ENCODE measurements around the gene IGSF3. TPM values are rescaled to one million over a fixed set of nuclear protein-coding genes. Genes with fewer than 3 reads are reported as not detected.
"Not testable (repeated sequence)": the region's sequence is repeated elsewhere in the genome, so short reads cannot be mapped to it uniquely, and the experiment has no call there.

Gene IGSF3
- total RNA-seq, 2 donors from 2014 or later: 1.5 to 8.0 TPM

DNA sequence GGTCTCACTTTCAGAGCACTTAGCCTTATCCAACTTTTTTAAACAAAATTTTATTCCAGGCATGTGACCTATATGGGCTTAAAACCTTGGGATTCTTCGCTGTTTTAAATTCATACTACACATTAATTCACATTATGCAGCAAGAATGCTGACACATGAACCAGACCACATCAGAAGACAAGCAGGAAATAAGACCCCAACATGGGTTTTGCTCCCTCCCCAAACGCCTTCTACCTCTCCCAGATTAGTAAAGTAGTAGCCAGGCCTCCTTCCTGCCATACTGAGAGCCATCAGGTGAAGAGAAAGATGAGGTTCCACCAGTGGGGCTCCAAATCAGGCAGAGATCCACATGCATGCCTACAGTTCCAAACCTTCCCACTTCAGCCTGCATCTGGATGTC is 3.7 kb downstream of the IGSF3 start:
- DNase-seq (ENCODE audit: low spot score) (no peak), ATAC-seq (ENCODE audit: insufficient number of reproducible peaks, low FRiP score, low read depth) (no peak)

DNA sequence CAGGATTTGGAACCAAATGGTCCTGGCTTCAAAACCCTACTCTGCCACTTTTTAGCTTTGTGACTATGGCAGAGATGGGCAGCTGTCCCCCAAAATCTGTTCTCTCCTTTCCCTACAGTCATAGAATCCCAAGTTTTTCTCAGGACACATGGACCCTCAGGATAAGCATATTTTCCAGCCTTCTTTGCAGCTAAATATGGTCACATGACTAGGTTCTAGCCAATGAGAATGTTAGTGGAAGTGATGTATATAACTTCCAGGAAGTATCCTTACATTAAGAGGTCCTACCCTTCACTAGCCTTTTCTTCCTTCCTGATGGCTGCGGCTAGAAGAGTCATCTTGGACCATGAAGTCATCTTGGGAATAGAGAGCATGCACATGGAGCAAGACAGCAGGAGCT is 5.9 kb downstream of the IGSF3 start:
- no peak overlapping the region for H3K4me3 ChIP-seq
- no peak overlapping the region for H3K27ac ChIP-seq
- TF ChIP-seq, protein P1, sequence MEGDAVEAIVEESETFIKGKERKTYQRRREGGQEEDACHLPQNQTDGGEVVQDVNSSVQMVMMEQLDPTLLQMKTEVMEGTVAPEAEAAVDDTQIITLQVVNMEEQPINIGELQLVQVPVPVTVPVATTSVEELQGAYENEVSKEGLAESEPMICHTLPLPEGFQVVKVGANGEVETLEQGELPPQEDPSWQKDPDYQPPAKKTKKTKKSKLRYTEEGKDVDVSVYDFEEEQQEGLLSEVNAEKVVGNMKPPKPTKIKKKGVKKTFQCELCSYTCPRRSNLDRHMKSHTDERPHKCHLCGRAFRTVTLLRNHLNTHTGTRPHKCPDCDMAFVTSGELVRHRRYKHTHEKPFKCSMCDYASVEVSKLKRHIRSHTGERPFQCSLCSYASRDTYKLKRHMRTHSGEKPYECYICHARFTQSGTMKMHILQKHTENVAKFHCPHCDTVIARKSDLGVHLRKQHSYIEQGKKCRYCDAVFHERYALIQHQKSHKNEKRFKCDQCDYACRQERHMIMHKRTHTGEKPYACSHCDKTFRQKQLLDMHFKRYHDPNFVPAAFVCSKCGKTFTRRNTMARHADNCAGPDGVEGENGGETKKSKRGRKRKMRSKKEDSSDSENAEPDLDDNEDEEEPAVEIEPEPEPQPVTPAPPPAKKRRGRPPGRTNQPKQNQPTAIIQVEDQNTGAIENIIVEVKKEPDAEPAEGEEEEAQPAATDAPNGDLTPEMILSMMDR (IDR thresholded peaks at IDR 0.05): no peak
- H3K9me3 ChIP-seq: no peaks in the 10 kb centered on the region
- ATAC-seq (ENCODE audit: insufficient number of reproducible peaks, low FRiP score, low read depth): no peak
- H3K27me3 ChIP-seq (replicated peaks; ENCODE audit: insufficient read depth): no peaks in the 10 kb centered on the region
- H3K4me1 ChIP-seq (ENCODE audit: control insufficient read depth in 1 of 2, low read depth in 2 of 2): peaks cover 5 to 8% of the 10 kb centered on the region in 2 donors
- H3K36me3 ChIP-seq: no peaks in the 10 kb centered on the region
- DNase-seq (ENCODE audit: low spot score): no peak

More for the DNA sequence above, 3.7 kb downstream of the IGSF3 start:
- no peaks in the 10 kb centered on the region for H3K27me3 ChIP-seq (replicated peaks; ENCODE audit: insufficient read depth)
- peaks cover 11 to 13% of the 10 kb centered on the region in 2 donors for H3K4me1 ChIP-seq (ENCODE audit: control insufficient read depth in 1 of 2, low read depth in 2 of 2)
- no peak overlapping the region for H3K4me3 ChIP-seq
- H3K27ac ChIP-seq: no peak overlapping the region
- H3K9me3 ChIP-seq: no peaks in the 10 kb centered on the region
- TF ChIP-seq, protein P1 (IDR thresholded peaks at IDR 0.05): no peak
- H3K36me3 ChIP-seq: no peaks in the 10 kb centered on the region

DNA sequence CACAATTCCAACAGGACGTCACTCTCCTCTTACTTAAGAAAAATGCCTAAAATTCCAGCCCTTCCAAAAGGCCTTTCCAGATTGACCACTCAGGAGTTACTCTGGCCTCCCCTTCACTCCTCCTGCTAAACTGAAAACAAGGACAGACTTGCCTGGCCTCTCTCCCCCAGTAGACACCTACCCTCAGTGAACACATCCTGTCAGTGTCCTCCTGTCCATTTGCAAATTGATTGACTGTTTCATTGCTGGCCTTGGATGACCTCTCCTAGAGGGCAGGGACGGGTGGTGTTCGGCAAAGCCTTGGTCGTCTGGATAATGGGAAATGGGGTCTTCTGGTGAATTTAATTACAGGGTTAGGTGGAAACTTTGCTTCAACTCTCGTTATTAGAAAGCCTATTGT is 8.9 kb downstream of the IGSF3 start:
- H3K36me3 ChIP-seq; H3K27me3 ChIP-seq (replicated peaks; ENCODE audit: insufficient read depth); ATAC-seq (ENCODE audit: insufficient number of reproducible peaks, low FRiP score, low read depth); DNase-seq (ENCODE audit: low spot score); H3K4me3 ChIP-seq; H3K4me1 ChIP-seq (ENCODE audit: control insufficient read depth in 1 of 2, low read depth in 2 of 2); H3K27ac ChIP-seq; H3K9me3 ChIP-seq: not testable (repeated sequence)

DNA sequence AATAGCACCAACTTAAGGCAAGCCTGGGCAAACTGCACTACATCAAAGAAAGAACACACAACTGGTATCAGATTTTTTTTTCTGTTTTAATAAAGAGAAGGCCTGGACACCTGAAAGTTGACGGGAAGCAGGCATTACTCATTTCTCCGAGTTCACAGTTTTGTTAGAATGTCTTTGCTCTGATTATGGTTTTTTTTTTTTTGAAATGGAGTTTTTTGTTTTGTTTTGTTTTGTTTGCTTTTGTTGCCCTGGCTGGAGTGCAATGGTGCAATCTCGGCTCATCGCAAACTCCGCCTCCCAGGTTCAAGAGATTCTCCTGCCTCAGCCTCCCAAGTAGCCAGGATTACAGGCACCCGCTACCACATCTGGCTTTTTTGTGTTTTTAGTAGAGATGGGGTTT is 9.7 kb downstream of the IGSF3 start:
- H3K9me3 ChIP-seq; H3K36me3 ChIP-seq; ATAC-seq (ENCODE audit: insufficient number of reproducible peaks, low FRiP score, low read depth); H3K4me1 ChIP-seq (ENCODE audit: control insufficient read depth in 1 of 2, low read depth in 2 of 2); H3K27me3 ChIP-seq (replicated peaks; ENCODE audit: insufficient read depth); DNase-seq (ENCODE audit: low spot score); H3K27ac ChIP-seq; H3K4me3 ChIP-seq: not testable (repeated sequence)

DNA sequence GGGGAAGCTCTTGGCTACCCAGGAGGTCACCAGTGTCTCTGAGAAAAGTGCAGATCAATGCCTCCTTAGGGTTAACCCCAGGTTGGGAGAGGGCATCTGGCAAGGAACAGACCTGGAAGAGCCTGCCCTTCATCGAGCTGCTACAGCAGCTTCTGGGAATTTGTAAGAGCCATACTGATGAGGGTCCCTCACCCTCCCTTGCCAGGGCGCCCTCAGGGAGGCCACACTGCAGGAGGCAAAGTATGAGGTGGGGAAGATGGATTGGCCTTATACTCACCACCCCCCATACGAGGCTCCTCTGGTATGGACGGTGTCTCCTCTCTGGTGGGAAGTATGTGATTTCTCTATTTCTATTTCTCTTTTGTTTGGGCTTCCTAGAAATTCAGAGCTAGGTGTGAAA is 13.2 kb downstream of the IGSF3 start:
- Histone ChIP-seq H3K27me3 (replicated peaks; ENCODE audit: insufficient read depth) (no peaks in the 10 kb centered on the region), H3K4me3 (no peak overlapping the region), H3K36me3 (no peaks in the 10 kb centered on the region), H3K27ac (no peak overlapping the region), H3K9me3 (no peaks in the 10 kb centered on the region), H3K4me1 (ENCODE audit: control insufficient read depth in 1 of 2, low read depth in 2 of 2) (no peaks in the 10 kb centered on the region)
- TF ChIP-seq, protein P1 (IDR thresholded peaks at IDR 0.05): no peak
- no peak for ATAC-seq (ENCODE audit: insufficient number of reproducible peaks, low FRiP score, low read depth)
- DNase-seq (ENCODE audit: low spot score): no peak

DNA sequence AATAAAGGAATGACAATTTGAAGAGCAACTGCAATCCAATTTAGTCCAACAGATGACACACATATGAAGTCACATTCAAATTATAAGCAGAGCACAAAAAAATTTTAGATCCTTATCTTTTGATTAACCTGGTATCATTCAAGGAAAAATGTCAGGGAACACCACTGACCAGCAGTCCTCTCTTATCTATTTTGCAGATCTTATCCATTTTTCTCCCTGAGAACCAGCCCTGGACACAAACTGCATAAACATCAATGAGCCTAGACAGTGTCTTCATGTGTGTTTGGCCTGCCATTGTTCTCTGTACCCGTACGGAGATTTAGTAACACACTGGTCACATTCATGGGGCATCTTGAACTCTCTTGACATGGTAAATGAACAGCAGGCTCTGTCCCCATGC is 14.9 kb downstream of the IGSF3 start:
- not testable (repeated sequence) for H3K27me3 ChIP-seq (replicated peaks; ENCODE audit: insufficient read depth); H3K9me3 ChIP-seq; ATAC-seq (ENCODE audit: insufficient number of reproducible peaks, low FRiP score, low read depth); H3K4me1 ChIP-seq (ENCODE audit: control insufficient read depth in 1 of 2, low read depth in 2 of 2); H3K4me3 ChIP-seq; H3K36me3 ChIP-seq; DNase-seq (ENCODE audit: low spot score); H3K27ac ChIP-seq

DNA sequence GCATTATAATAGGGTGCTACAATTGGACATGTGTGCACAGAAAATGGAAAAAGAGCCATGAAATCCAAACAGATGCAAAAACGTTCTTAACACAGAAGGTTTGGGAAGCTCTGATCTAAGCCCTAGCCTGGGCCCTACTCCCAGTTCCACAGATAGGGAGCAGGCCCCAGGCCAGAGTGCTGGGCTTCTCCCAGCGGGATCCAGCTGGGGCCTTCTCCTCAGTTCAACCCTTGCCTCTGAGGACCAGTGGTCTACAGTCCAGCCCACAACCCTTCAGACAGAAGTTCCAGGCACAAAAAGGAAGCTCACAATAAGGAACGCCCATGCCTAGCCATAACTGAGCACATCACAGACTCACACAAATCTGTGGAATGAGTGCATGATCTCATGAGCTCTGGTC is 16.8 kb downstream of the IGSF3 start:
- H3K9me3 ChIP-seq; H3K36me3 ChIP-seq; H3K4me1 ChIP-seq (ENCODE audit: control insufficient read depth in 1 of 2, low read depth in 2 of 2); DNase-seq (ENCODE audit: low spot score); H3K4me3 ChIP-seq; ATAC-seq (ENCODE audit: insufficient number of reproducible peaks, low FRiP score, low read depth); H3K27ac ChIP-seq; H3K27me3 ChIP-seq (replicated peaks; ENCODE audit: insufficient read depth): not testable (repeated sequence)

DNA sequence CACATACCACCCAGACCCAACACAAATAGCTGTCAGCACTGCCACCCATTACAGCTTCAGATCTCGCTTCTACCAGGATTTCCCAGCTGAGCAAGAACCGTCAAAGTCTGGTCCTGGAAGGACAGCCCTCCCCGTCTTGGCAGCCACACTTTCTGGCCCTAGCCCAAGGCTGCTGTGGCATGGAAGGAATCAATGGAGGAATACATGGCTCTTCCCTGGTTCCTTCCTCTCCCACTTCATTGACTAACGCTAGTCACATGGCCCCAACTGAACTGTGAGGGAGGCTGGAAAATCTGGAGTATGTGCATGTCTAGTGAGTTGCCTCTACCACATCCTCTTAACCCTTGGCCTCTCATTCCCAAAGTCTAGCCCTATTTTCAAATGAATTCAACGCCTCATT is 18.5 kb downstream of the IGSF3 start:
- DNase-seq (ENCODE audit: low spot score); H3K36me3 ChIP-seq; ATAC-seq (ENCODE audit: insufficient number of reproducible peaks, low FRiP score, low read depth); H3K27ac ChIP-seq; H3K27me3 ChIP-seq (replicated peaks; ENCODE audit: insufficient read depth); H3K4me1 ChIP-seq (ENCODE audit: control insufficient read depth in 1 of 2, low read depth in 2 of 2); H3K4me3 ChIP-seq; H3K9me3 ChIP-seq: not testable (repeated sequence)

DNA sequence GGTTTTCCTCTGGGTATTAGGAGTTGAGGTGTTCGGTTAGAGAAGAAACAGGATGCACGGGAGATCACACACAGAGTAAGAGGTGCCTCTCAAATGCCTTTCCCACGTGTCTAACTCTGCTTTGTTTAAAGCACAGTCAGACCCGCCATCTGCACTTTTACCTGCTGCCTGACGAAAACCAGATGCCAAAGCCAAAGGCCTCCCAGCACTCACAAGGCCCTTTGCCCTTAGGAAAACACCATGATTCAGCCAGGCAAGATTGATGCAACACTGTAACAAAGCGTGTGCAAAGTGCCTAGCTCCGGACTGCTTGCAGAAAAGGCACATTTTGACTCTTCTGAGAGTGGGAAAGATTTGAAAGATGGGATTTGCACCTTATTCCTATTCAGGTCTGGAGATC is 19.2 kb downstream of the IGSF3 start:
- H3K36me3 ChIP-seq; H3K9me3 ChIP-seq; H3K4me1 ChIP-seq (ENCODE audit: control insufficient read depth in 1 of 2, low read depth in 2 of 2); H3K27me3 ChIP-seq (replicated peaks; ENCODE audit: insufficient read depth); H3K4me3 ChIP-seq; DNase-seq (ENCODE audit: low spot score); ATAC-seq (ENCODE audit: insufficient number of reproducible peaks, low FRiP score, low read depth); H3K27ac ChIP-seq: not testable (repeated sequence)

DNA sequence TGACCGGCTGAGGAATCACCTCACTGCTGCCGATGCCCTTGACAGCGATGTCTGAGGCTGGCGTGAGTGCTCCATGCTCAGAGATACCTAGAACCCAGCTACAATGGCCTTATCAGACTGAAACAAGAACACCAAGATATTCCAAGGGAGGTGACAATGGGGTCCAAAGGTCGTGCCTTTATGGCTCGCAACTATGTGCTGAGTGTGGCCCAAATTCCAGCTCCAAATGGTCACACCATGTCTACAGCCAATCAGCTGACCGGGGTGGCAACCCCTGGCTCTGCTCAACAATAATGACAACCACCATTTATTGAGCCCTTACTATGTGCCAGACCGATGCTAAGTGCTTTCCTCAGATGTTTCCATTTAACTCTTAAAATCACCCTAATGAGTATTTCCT is 20.3 kb downstream of the IGSF3 start:
- not testable (repeated sequence) for H3K9me3 ChIP-seq; H3K4me3 ChIP-seq; ATAC-seq (ENCODE audit: insufficient number of reproducible peaks, low FRiP score, low read depth); H3K4me1 ChIP-seq (ENCODE audit: control insufficient read depth in 1 of 2, low read depth in 2 of 2); DNase-seq (ENCODE audit: low spot score); H3K27me3 ChIP-seq (replicated peaks; ENCODE audit: insufficient read depth); H3K36me3 ChIP-seq; H3K27ac ChIP-seq
